ENCODE results near the gene SLC25A28. TPM values are rescaled to one million over a fixed set of nuclear protein-coding genes. Genes with fewer than 3 reads are reported as not detected.

Gene SLC25A28
- total and polyA plus RNA-seq, 2 donors = 28.5 to 83.4 TPM

- 81% methylated on average over 7 of the region's 7 CpGs for WGBS
- Histone ChIP-seq H3K36me3 (ENCODE audit: insufficient read depth) (no peaks in the 10 kb centered on the region), H3K27ac (ENCODE audit: low read depth) (no peak overlapping the region), H3K4me1 (ENCODE audit: insufficient read depth) (no peaks in the 10 kb centered on the region), H3K4me3 (ENCODE audit: low read depth, low read length) (no peak overlapping the region)
- no peak for DNase-seq (ENCODE audit: extremely low spot score)
These were observed 29.4 kb downstream of the SLC25A28 start for GRCh38 chr10:99590799-99591198.

- no peaks in the 10 kb centered on the region for H3K4me1 ChIP-seq (ENCODE audit: insufficient read depth)
- no peak overlapping the region for H3K4me3 ChIP-seq (ENCODE audit: low read depth, low read length)
- 46% methylated on average over 8 of the region's 8 CpGs for WGBS
- no peaks in the 10 kb centered on the region for H3K36me3 ChIP-seq (ENCODE audit: insufficient read depth)
- no peak for DNase-seq (ENCODE audit: extremely low spot score)
- no peak overlapping the region for H3K27ac ChIP-seq (ENCODE audit: low read depth)
These were observed 36.6 kb downstream of the SLC25A28 start for GRCh38 chr10:99583687-99584086.

DNA sequence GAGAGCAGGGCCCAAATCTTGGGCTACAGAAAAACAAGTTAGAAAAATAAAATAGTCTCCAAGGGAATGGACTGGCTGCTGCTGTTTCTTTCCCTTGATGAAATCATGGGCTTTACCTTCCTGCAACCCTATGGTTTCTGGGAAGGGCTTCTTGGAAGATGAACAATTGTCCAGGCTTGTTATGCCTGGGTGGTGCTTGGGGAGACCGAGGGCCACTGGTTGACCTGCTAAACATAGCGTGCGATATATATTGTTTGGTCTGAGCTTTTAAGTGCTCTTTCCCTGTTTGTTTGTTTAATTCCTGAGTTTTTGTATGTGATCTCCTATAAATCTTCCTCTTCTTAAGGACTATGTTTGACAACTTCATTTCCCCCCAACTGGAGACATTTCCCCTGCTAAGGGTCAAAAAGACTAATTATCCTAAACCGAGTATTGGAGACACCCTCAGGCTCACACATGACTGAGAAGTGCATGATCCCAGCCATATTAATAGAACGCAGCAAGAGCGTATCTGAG lies 37.9 kb downstream of the SLC25A28 start:
- H3K27ac ChIP-seq (ENCODE audit: low read depth) = no peak overlapping the region
- WGBS = 68% methylated on average over 6 of the region's 6 CpGs
- H3K4me1 ChIP-seq (ENCODE audit: insufficient read depth) = no peaks in the 10 kb centered on the region
- H3K36me3 ChIP-seq (ENCODE audit: insufficient read depth) = no peaks in the 10 kb centered on the region
- DNase-seq (ENCODE audit: extremely low spot score) = no peak
- H3K4me3 ChIP-seq (ENCODE audit: low read depth, low read length) = no peak overlapping the region

GRCh38 chr10:99579971-99580370 lies 40.3 kb downstream of the SLC25A28 start:
- H3K27ac ChIP-seq (ENCODE audit: low read depth) = no peak overlapping the region
- WGBS = 55% methylated on average over 1 of the region's 1 CpG
- no peaks in the 10 kb centered on the region for H3K36me3 ChIP-seq (ENCODE audit: insufficient read depth)
- DNase-seq (ENCODE audit: extremely low spot score) = no peak
- H3K4me1 ChIP-seq (ENCODE audit: insufficient read depth) = no peaks in the 10 kb centered on the region
- no peak overlapping the region for H3K4me3 ChIP-seq (ENCODE audit: low read depth, low read length)

DNA sequence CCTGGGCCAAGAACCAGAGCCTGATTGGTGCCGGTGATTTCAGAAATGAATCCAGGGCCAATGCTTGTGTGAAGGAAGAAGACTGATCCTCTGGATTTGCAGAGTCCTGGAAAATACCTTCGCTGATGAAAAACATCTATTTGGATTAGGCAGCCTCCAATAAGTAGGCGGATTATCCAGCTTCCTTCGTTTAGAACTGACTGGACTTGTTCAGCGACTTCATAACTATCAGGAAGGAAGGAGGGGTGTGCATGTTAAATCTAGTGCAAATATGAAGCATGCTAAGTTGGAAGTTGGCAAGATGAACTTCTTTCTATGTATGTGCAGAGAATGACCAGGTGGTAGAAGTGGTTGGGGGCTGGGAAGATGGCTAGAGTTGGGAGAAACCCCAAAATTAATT lies 46.4 kb downstream of the SLC25A28 start:
- Histone ChIP-seq H3K4me3 (ENCODE audit: low read depth, low read length) (no peak overlapping the region), H3K36me3 (ENCODE audit: insufficient read depth) (no peaks in the 10 kb centered on the region)

GRCh38 chr10:99571816-99572215 lies 48.4 kb downstream of the SLC25A28 start:
- Histone ChIP-seq H3K27ac (ENCODE audit: low read depth) (no peak overlapping the region), H3K36me3 (ENCODE audit: insufficient read depth) (no peaks in the 10 kb centered on the region), H3K4me3 (ENCODE audit: low read depth, low read length) (no peak overlapping the region), H3K4me1 (ENCODE audit: insufficient read depth) (no peaks in the 10 kb centered on the region)
- DNase-seq (ENCODE audit: extremely low spot score) = no peak
- WGBS = 36% methylated on average over 1 of the region's 1 CpG

More for the DNA sequence above, 46.4 kb downstream of the SLC25A28 start:
- no peak overlapping the region for H3K27ac ChIP-seq (ENCODE audit: low read depth)
- H3K4me1 ChIP-seq (ENCODE audit: insufficient read depth) = no peaks in the 10 kb centered on the region
- no peak for DNase-seq (ENCODE audit: extremely low spot score)
- WGBS = 54% methylated on average over 5 of the region's 5 CpGs

- H3K27ac ChIP-seq (ENCODE audit: low read depth) = no peak overlapping the region
- H3K4me3 ChIP-seq (ENCODE audit: low read depth, low read length) = no peak overlapping the region
- H3K4me1 ChIP-seq (ENCODE audit: insufficient read depth) = no peaks in the 10 kb centered on the region
- no peak for DNase-seq (ENCODE audit: extremely low spot score)
- H3K36me3 ChIP-seq (ENCODE audit: insufficient read depth) = no peaks in the 10 kb centered on the region
These were observed 50.3 kb downstream of the SLC25A28 start for GRCh38 chr10:99569961-99570360.

DNA sequence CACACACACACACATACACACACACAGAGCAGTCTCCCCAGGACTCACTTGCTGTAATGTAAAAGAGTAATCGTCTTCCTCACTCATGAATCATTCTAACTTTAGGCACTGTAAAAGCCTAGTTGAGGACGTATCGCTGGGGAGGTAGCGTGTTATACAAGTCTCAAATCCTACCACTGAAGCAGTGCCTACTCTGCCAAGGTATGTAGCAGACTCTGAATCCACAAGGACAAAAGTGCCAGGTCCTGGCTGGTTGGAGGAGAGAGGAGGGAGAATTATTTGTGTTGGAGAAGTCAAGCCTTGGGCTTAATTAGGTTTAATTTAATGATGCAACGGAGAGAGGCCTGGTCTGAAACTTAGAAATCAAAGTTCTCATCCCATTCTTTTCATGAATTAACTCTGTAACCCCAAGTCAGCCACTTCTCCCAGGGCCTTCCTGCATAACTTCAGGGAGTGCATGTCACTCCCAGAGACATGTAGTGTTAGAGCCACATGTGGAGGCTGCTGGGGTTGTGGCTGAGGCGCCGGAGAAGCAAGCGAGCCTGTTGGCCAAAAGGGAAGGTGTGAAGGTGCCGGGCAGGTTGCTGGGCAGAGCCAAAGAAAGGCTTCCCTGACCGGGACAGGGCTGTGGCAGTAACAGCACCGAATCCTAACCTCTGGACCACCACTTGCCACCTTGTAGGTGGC lies 50.8 kb downstream of the SLC25A28 start:
- DNase-seq (ENCODE audit: extremely low spot score) = no peak
- H3K36me3 ChIP-seq (ENCODE audit: insufficient read depth) = no peaks in the 10 kb centered on the region
- H3K4me1 ChIP-seq (ENCODE audit: insufficient read depth) = no peaks in the 10 kb centered on the region
- no peak overlapping the region for H3K27ac ChIP-seq (ENCODE audit: low read depth)
- no peak overlapping the region for H3K4me3 ChIP-seq (ENCODE audit: low read depth, low read length)
- WGBS = 48% methylated on average over 11 of the region's 11 CpGs

DNA sequence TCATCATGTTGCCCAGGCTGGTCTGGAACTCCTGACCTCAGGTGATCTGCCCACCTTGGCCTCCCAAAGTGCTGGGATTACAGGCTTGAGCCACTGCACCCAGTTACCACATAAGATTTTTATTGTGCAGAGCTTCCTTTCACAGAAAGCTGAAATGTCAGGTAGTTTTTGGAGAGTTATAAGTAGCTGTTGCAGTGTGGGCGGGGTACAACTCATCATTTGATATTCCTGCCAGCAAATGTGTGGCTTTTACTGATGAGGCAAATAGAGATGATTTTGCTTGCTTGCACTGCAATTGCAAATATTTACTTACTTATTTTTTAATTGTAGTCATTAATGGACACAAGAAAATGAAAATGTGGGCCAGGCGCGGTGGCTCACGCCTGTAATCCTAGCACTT lies 55.1 kb downstream of the SLC25A28 start:
- DNase-seq (ENCODE audit: extremely low spot score) = no peak
- no peak overlapping the region for H3K4me3 ChIP-seq (ENCODE audit: low read depth, low read length)
- H3K4me1 ChIP-seq (ENCODE audit: insufficient read depth) = no peaks in the 10 kb centered on the region
- H3K27ac ChIP-seq (ENCODE audit: low read depth) = no peak overlapping the region
- H3K36me3 ChIP-seq (ENCODE audit: insufficient read depth) = no peaks in the 10 kb centered on the region
- WGBS = 89% methylated on average over 4 of the region's 4 CpGs

DNA sequence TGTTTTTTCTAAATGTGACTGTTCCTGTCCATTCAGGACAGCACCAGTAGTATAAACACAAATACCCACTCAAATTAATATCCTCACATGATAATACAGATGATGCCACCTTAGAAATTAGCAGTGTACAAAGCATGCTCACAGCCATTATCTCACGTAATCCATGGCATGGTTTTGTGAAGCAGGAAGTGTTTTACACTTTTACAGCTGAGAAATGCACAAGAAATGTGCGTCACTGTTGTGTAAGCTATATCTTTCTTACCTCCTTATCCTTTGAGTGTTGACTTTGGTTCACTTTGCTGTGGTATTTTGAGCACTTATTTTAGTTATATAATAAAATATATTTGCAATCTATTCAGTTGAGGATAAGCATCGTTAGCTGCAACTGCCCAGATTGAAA lies 55.9 kb downstream of the SLC25A28 start:
- Histone ChIP-seq H3K4me3 (ENCODE audit: low read depth, low read length) (no peak overlapping the region), H3K36me3 (ENCODE audit: insufficient read depth) (no peaks in the 10 kb centered on the region), H3K27ac (ENCODE audit: low read depth) (no peak overlapping the region), H3K4me1 (ENCODE audit: insufficient read depth) (no peaks in the 10 kb centered on the region)
- WGBS = 36% methylated on average over 3 of the region's 3 CpGs
- DNase-seq (ENCODE audit: extremely low spot score) = no peak

DNA sequence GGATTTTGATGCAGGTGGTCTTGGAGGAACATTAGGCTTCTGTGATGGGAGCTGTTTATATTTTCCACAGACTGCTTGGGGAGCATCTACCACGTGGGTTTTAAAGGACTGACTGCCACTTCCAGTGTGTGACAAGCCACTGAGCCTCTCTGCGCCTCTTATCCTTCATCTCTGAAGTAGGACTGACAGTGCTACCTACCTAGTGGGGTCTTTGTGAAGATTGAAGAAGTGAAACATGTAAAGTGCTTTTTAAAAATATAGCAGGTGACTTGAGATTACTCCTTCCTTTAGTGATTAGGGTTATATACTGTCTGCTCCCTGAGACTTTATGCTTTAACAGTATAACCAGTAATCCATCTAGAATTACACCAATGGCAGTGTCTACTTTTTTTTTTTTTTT lies 57.6 kb downstream of the SLC25A28 start:
- no peaks in the 10 kb centered on the region for H3K4me1 ChIP-seq (ENCODE audit: insufficient read depth)
- no peaks in the 10 kb centered on the region for H3K36me3 ChIP-seq (ENCODE audit: insufficient read depth)
- H3K4me3 ChIP-seq (ENCODE audit: low read depth, low read length) = no peak overlapping the region
- no peak overlapping the region for H3K27ac ChIP-seq (ENCODE audit: low read depth)
- WGBS = 48% methylated on average over 2 of the region's 2 CpGs
- no peak for DNase-seq (ENCODE audit: extremely low spot score)

Small RNA genes within 50 kb of the gene (small RNA-seq; reads per million reads assigned to genes)
- not detected for gene AL133353.1

Other genes with a start within 250 kb of the SLC25A28 start
- 11.6 TPM for gene GOT1, start 189.8 kb downstream of the SLC25A28 start, total RNA-seq
- gene GOT1, start 189.8 kb downstream of the SLC25A28 start, polyA plus RNA-seq = 23.2 TPM
- 0.11 TPM for gene NKX2-3, start 87.5 kb downstream of the SLC25A28 start, total RNA-seq
- not detected for gene NKX2-3, start 87.5 kb downstream of the SLC25A28 start, polyA plus RNA-seq
- gene ENTPD7, start 39.1 kb upstream of the SLC25A28 start, total RNA-seq = 26.2 TPM
- 7.4 TPM for gene ENTPD7, start 39.1 kb upstream of the SLC25A28 start, polyA plus RNA-seq
- 35.9 TPM for gene COX15, start 111.7 kb upstream of the SLC25A28 start, total RNA-seq
- gene COX15, start 111.7 kb upstream of the SLC25A28 start, polyA plus RNA-seq = 20.4 TPM
- 18.1 TPM for gene CUTC, start 111.8 kb upstream of the SLC25A28 start, total RNA-seq
- 68.7 TPM for gene CUTC, start 111.8 kb upstream of the SLC25A28 start, polyA plus RNA-seq
- 2.3 TPM for gene ABCC2, start 162.2 kb upstream of the SLC25A28 start, total RNA-seq
- gene ABCC2, start 162.2 kb upstream of the SLC25A28 start, polyA plus RNA-seq = 2.4 TPM

Data from urinary bladder (tissue), 4 donors.